B cell (primary cell): ENCODE data around the gene GBE1. TPM values are rescaled to one million over a fixed set of nuclear protein-coding genes. Genes with fewer than 3 reads are reported as not detected.
A peak's percentile ranks its signal among the peaks of the same experiment; 100 is the strongest.

Source experiments
- ATAC-seq: fragments of 200-7000 bp; cut with Tn5 transposase; one replicate; pipeline ENCODE4 v1.10.0; 2021; ENCODE audit warnings: low read depth, mild to moderate bottlenecking, moderate number of reproducible peaks, moderate library complexity
- CTCF ChIA-PET: fragments of 350-600 bp; sonication (Branson Sonifier 250); formaldehyde crosslinking; loops from one replicate; lab custom pipeline; 2021; ENCODE audit warnings: antibody characterized with exemption, inconsistent platforms; lab: Charles Lee
- POLR2A ChIA-PET: fragments of 350-600 bp; sonication (Branson Sonifier 250); formaldehyde crosslinking; loops from one replicate; lab custom pipeline; 2021; ENCODE audit warnings: antibody characterized with exemption; lab: Charles Lee
- DNase-seq: peaks from one replicate; pipeline ENCODE4 v3.0.0; 2013
- H2AFZ ChIP-seq: 2 replicates; pipeline ENCODE4 v1.6.1; 2012; ENCODE audit warnings: mild to moderate bottlenecking, low read depth, low read length; ENCODE audit not compliant: insufficient read depth, poor library complexity, severe bottlenecking
- H3K27ac ChIP-seq, 2 donors: 1 replicate in 1 of 2; 2 replicates in 1 of 2; pipeline ENCODE4 v1.5.1; 2012 to 2013; ENCODE audit warnings: low read length in 2 of 2, mild to moderate bottlenecking in 2 of 2, moderate library complexity in 1 of 2
- H3K27me3 ChIP-seq, 4 experiments: fragments of 200-600 bp in 1 of 4; sonication (generic) in 1 of 4; replicated peaks in 1 of 4; 1 replicate in 2 of 4; 2 replicates in 2 of 4; pipeline versions ENCODE4 v1.6.1 to v1.7.0; 2013 to 2016; ENCODE audit warnings: low read length in 3 of 4, mild to moderate bottlenecking in 2 of 4, mixed read lengths in 1 of 4, moderate library complexity in 1 of 4; ENCODE audit not compliant: insufficient read depth in 4 of 4, control insufficient read depth in 3 of 4; ENCODE audit errors: control extremely low read depth in 1 of 4
- H3K36me3 ChIP-seq, 2 experiments: replicated peaks in 1 of 2; 1 replicate in 1 of 2; 2 replicates in 1 of 2; pipeline versions ENCODE4 v1.6.1 to v1.7.1; 2013; ENCODE audit warnings: low read length in 1 of 2; ENCODE audit not compliant: insufficient read depth in 2 of 2, control insufficient read depth in 1 of 2; ENCODE audit errors: control extremely low read depth in 1 of 2, extremely low read depth in 1 of 2
- H3K4me1 ChIP-seq, 2 donors: fragments of 200-600 bp in 1 of 2; sonication (generic) in 1 of 2; 1 replicate in 1 of 2; 2 replicates in 1 of 2; pipeline versions ENCODE4 v1.5.1 to v1.6.1; 2013 to 2017; ENCODE audit warnings: low read length in 2 of 2; ENCODE audit not compliant: control insufficient read depth in 2 of 2, insufficient read depth in 2 of 2
- H3K4me2 ChIP-seq: replicated peaks from 2 replicates; pipeline ENCODE3; 2012; ENCODE audit warnings: mild to moderate bottlenecking, low read depth, low read length; ENCODE audit not compliant: poor library complexity, severe bottlenecking
- H3K4me3 ChIP-seq, 5 experiments: fragments of 200-600 bp in 1 of 5; sonication (generic) in 1 of 5; 1 replicate in 3 of 5; 2 replicates in 2 of 5; pipeline versions ENCODE4 v1.5.1 to v1.7.0; 2011 to 2016; ENCODE audit warnings: low read length in 4 of 5, mild to moderate bottlenecking in 4 of 5, low read depth in 2 of 5, control low read depth in 1 of 5, moderate library complexity in 1 of 5; ENCODE audit not compliant: insufficient read depth in 1 of 5; ENCODE audit errors: control extremely low read depth in 1 of 5, extremely low read depth in 1 of 5
- H3K79me2 ChIP-seq: fragments of 200-600 bp; sonication (generic); one replicate; pipeline ENCODE4 v1.6.0; 2016; ENCODE audit warnings: low read length; ENCODE audit not compliant: control insufficient read depth, insufficient read depth
- H3K9ac ChIP-seq: fragments of 200-600 bp; sonication (generic); 2 replicates; pipeline ENCODE4 v1.6.1; 2017; ENCODE audit warnings: mild to moderate bottlenecking, low read length, moderate library complexity
- H3K9me3 ChIP-seq, 3 donors: one replicate each; pipeline versions ENCODE4 v1.6.1 to v1.7.1; 2013; ENCODE audit warnings: low read length in 2 of 3; ENCODE audit not compliant: control insufficient read depth in 2 of 3, insufficient read depth in 1 of 3; ENCODE audit errors: control extremely low read depth in 1 of 3
- H4K20me1 ChIP-seq: 2 replicates; pipeline ENCODE4 v1.6.0; 2012; ENCODE audit warnings: mild to moderate bottlenecking, low read length; ENCODE audit not compliant: insufficient read depth, control insufficient read depth, poor library complexity, severe bottlenecking
- H3K27ac Mint-ChIP-seq: one replicate; pipeline ENCODE4 v1.8.0; 2021; ENCODE audit warnings: mixed read lengths
- H3K27me3 Mint-ChIP-seq: one replicate; pipeline ENCODE4 v1.8.0; 2021; ENCODE audit warnings: mixed read lengths
- H3K4me1 Mint-ChIP-seq: one replicate; pipeline ENCODE4 v1.8.0; 2021; ENCODE audit warnings: mixed read lengths
- H3K4me3 Mint-ChIP-seq: one replicate; pipeline ENCODE4 v1.8.0; 2021; ENCODE audit warnings: mixed read lengths
- H3K9me3 Mint-ChIP-seq: one replicate; pipeline ENCODE4 v1.8.0; 2022; ENCODE audit warnings: mixed read lengths; ENCODE audit not compliant: insufficient read depth
- CTCF ChIP-seq: fragments of 200-600 bp; IDR thresholded peaks from one replicate; pipeline ENCODE4 v1.8.0; 2022; ENCODE audit warnings: antibody characterized with exemption, mild to moderate bottlenecking
- EZH2 ChIP-seq: IDR thresholded peaks from 2 replicates; pipeline ENCODE4 v1.6.1; 2012; ENCODE audit warnings: borderline replicate concordance, low read depth, mild to moderate bottlenecking, moderate library complexity, low read length; ENCODE audit not compliant: insufficient read depth, poor library complexity, severe bottlenecking
- WGBS: methylation state at CpG from one replicate; pipeline ENCODE4 v1.1.5; 2013; ENCODE audit warnings: missing lambda C conversion rate; ENCODE audit not compliant: insufficient coverage; 5-methylcytosine and 5-hydroxymethylcytosine counted together
- intact Hi-C: fragments of 100-400 bp; cut with micrococcal nuclease; formaldehyde crosslinking; loops from one replicate; pipeline ENCODE4 v1.10.0; 2022
- polyA plus RNA-seq: library from polyadenylated mRNA; depleted of rRNA; stranded (reverse); fragments of >200 nt; gene quantifications from 2 replicates; pipeline ENCODE4 v1.2.3, GENCODE V29; 2012
- total RNA-seq, 2 donors: library from RNA; stranded (reverse); fragments of 120-200 nt in 1 of 2; gene quantifications; 1 replicate in 1 of 2; 2 replicates in 1 of 2; pipeline versions ENCODE4 v1.2.3 to v1.2.4, GENCODE V29; 2013 to 2022

The GBE1 gene
- total and polyA plus RNA-seq, 2 donors (not counting 1 experiment from before 2014, with no cell fraction given): 3.4 to 20.8 TPM

GRCh38 chr3:81485444-81485865 lies 276.0 kb downstream of the GBE1 start:
- intact Hi-C loops: no loop called here

GRCh38 chr3:81484520-81484919 lies 276.9 kb downstream of the GBE1 start:
- H3K27ac Mint-ChIP-seq: no peak overlapping the region
- WGBS: no CpG with 5 or more reads among the region's 5 CpGs
- TF ChIP-seq EZH2: no peak
- no peak for TF ChIP-seq CTCF
- ATAC-seq (no peak), DNase-seq (no peak)
- H3K9me3 Mint-ChIP-seq: no peaks in the 10 kb centered on the region
- H3K4me2 ChIP-seq: no peak overlapping the region
- H3K4me3 ChIP-seq: no peak overlapping the region
- no peak overlapping the region for H3K27ac ChIP-seq
- no peak overlapping the region for H2AFZ ChIP-seq
- intact Hi-C loops: no loop called here
- no peaks in the 10 kb centered on the region for H3K27me3 ChIP-seq
- H3K9ac ChIP-seq: no peak overlapping the region
- no peaks in the 10 kb centered on the region for H3K9me3 ChIP-seq
- peaks cover 6 to 9% of the 10 kb centered on the region in 2 donors for H3K4me1 ChIP-seq
- POLR2A ChIA-PET: no interaction called here
- H3K4me1 Mint-ChIP-seq: peaks cover 15% of the 10 kb centered on the region
- H4K20me1 ChIP-seq: no peaks in the 10 kb centered on the region
- no peaks in the 10 kb centered on the region for H3K36me3 ChIP-seq
- CTCF ChIA-PET: interaction anchor here (0.7 kb wide), 1 partner anchor 649 kb away, joined by 3 read pairs; no protein-coding TSS in a partner anchor
- H3K79me2 ChIP-seq: no peaks in the 10 kb centered on the region
- H3K27me3 Mint-ChIP-seq: no peaks in the 10 kb centered on the region
- no peak overlapping the region for H3K4me3 Mint-ChIP-seq

More at GRCh38 chr3:81485444-81485865, 276.0 kb downstream of the GBE1 start:
- Histone ChIP-seq H2AFZ (peak overlapping the region; percentile 3), H3K79me2 (no peaks in the 10 kb centered on the region), H3K4me1 (peaks cover 6 to 9% of the 10 kb centered on the region in 2 donors), H3K4me3 (peak overlapping the region in 3 of 5 experiments; percentile 15 to 31 (median 17)), H3K27me3 (no peaks in the 10 kb centered on the region), H3K9me3 (no peaks in the 10 kb centered on the region), H3K4me2 (peak overlapping the region; percentile 43), H4K20me1 (no peaks in the 10 kb centered on the region), H3K36me3 (no peaks in the 10 kb centered on the region), H3K9ac (peak overlapping the region; percentile 35), H3K27ac (peak overlapping the region in 1 of 2 donors; percentile 22)
- peak overlapping the region; percentile 61 for H3K4me3 Mint-ChIP-seq
- H3K27me3 Mint-ChIP-seq: no peaks in the 10 kb centered on the region
- H3K4me1 Mint-ChIP-seq: peaks cover 15% of the 10 kb centered on the region
- no peaks in the 10 kb centered on the region for H3K9me3 Mint-ChIP-seq
- TF ChIP-seq CTCF: no peak
- TF ChIP-seq EZH2: no peak
- peak; percentile 1 for DNase-seq
- 40% methylated on average over 2 of the region's 5 CpGs for WGBS
- no peak for ATAC-seq
- H3K27ac Mint-ChIP-seq: peak overlapping the region; percentile 11
- ChIA-PET CTCF (interaction anchor here (1.3 kb wide), 1 partner anchor 647 kb away, joined by 3 read pairs; no protein-coding TSS in a partner anchor), POLR2A (no interaction called here)
